ENCODE data around the gene MGAT5. TPM values are rescaled to one million over a fixed set of nuclear protein-coding genes. Genes with fewer than 3 reads are reported as not detected.

Gene MGAT5
- total RNA-seq, 1 experiment from 2014 or later: 34.0 TPM

DNA sequence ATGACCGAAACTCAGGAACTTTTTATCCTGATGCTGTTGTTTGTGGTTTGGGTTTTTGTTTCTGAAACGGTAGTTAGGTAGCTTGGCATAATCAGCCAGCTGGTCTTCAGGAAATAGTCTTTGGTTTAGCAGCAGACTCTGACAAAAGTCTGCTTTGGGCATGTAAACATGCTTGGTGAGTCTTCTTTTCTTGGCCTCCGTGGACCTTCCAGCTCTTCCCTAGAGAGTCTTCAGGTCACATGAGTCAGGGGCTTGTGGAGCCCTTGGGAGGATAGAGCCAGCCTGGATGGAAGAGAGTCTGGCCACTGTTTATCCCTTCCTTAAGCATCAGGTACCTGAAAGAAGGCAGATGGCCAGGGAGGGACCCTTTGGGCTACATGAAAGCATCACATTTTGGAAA, 154.5 kb downstream of the MGAT5 start (continued):
- TF ChIP-seq, protein P1, sequence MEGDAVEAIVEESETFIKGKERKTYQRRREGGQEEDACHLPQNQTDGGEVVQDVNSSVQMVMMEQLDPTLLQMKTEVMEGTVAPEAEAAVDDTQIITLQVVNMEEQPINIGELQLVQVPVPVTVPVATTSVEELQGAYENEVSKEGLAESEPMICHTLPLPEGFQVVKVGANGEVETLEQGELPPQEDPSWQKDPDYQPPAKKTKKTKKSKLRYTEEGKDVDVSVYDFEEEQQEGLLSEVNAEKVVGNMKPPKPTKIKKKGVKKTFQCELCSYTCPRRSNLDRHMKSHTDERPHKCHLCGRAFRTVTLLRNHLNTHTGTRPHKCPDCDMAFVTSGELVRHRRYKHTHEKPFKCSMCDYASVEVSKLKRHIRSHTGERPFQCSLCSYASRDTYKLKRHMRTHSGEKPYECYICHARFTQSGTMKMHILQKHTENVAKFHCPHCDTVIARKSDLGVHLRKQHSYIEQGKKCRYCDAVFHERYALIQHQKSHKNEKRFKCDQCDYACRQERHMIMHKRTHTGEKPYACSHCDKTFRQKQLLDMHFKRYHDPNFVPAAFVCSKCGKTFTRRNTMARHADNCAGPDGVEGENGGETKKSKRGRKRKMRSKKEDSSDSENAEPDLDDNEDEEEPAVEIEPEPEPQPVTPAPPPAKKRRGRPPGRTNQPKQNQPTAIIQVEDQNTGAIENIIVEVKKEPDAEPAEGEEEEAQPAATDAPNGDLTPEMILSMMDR (IDR thresholded peaks at IDR 0.05 in 2 of 3, conservative IDR thresholded peaks at IDR 0.05 in 1 of 3; ENCODE audit: borderline replicate concordance in 1 of 3, insufficient read depth in 1 of 3, low read depth in 2 of 3, low read length in 2 of 3): no peak
- TF ChIP-seq CEBPB (IDR thresholded peaks at IDR 0.05; ENCODE audit: low read depth) (no peak), EZH2phosphoT487 (IDR thresholded peaks at IDR 0.05; ENCODE audit: borderline replicate concordance) (no peak), SRF (IDR thresholded peaks at IDR 0.05; ENCODE audit: low read depth) (no peak), ELF1 (IDR thresholded peaks at IDR 0.05; ENCODE audit: borderline replicate concordance, low read depth) (no peak), TCF7L2 (IDR thresholded peaks at IDR 0.05; ENCODE audit: borderline replicate concordance, extremely low read depth, insufficient read depth, insufficient read length) (no peak), POLR2AphosphoS5 (IDR thresholded peaks at IDR 0.05; ENCODE audit: low read depth, low read length) (no peak), JUND (IDR thresholded peaks at IDR 0.05) (no peak)

DNA sequence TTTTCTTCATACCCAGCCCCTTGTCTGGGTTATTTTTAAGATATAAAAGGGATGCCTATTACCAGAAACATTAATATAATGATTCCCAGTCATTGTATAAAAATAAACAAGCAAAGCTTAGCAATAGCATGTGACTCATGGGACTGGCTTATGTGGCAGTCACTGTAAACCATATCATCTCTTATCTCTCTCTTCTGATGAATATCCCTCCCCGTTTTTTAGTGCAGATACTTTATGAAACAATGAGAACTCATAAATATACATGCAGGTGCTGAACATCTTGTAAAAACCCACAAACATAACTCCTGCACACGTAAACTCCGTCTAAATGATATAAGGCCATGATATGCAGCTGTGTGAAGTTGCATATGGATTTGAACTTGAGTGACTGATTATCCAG, 154.9 kb downstream of the MGAT5 start:
- Histone ChIP-seq H3K4me3 (replicated peaks in 1 of 2; ENCODE audit: low read depth in 1 of 2, low read length in 2 of 2) (no peak overlapping the region), H3K9me2 (ENCODE audit: insufficient read depth) (no peaks in the 10 kb centered on the region), H2AFZ (ENCODE audit: low read depth, low read length, poor library complexity, severe bottlenecking) (no peak overlapping the region), H3K27me3 (ENCODE audit: insufficient read depth, low read length) (no peaks in the 10 kb centered on the region), H3K9ac (ENCODE audit: low read length) (no peak overlapping the region), H4K20me1 (ENCODE audit: insufficient read depth) (no peaks in the 10 kb centered on the region), H3K9me3 (ENCODE audit: control insufficient read depth in 1 of 2, insufficient read depth in 1 of 2, low read depth in 1 of 2, low read length in 2 of 2) (no peaks in the 10 kb centered on the region), H3K4me2 (ENCODE audit: low read length) (no peak overlapping the region), H3K36me3 (ENCODE audit: control insufficient read depth in 1 of 2, insufficient read depth in 2 of 2, low read length in 2 of 2) (no peaks in the 10 kb centered on the region), H3K79me2 (ENCODE audit: insufficient read depth, low read length) (no peaks in the 10 kb centered on the region), H3K27ac (ENCODE audit: low read depth, low read length) (no peak overlapping the region), H3K4me1 (ENCODE audit: control insufficient read depth in 1 of 2, insufficient read depth in 2 of 2, low read length in 2 of 2) (peaks cover 0 to 9% of the 10 kb centered on the region in 2 experiments; a peak in 2 of 4 replicates)
- CTCF ChIA-PET: no interaction called here
- DNase-seq (ENCODE audit: low read depth, low spot score) (no peak), ATAC-seq (no peak)
- intact Hi-C loops (cut with micrococcal nuclease): no loop called here
- POLR2A ChIA-PET: no interaction called here
- no TSS peak for BruUV-seq (replicated peaks)
- RAD21 ChIA-PET (ENCODE audit: low non-redundant PET in 1 of 2, low total read pairs in 2 of 2, uncharacterized antibody in 2 of 2, unreplicated experiment in 2 of 2): no interaction called here
- no peak for TF ChIP-seq ZFX (IDR thresholded peaks at IDR 0.05)
- TF ChIP-seq, protein P2, sequence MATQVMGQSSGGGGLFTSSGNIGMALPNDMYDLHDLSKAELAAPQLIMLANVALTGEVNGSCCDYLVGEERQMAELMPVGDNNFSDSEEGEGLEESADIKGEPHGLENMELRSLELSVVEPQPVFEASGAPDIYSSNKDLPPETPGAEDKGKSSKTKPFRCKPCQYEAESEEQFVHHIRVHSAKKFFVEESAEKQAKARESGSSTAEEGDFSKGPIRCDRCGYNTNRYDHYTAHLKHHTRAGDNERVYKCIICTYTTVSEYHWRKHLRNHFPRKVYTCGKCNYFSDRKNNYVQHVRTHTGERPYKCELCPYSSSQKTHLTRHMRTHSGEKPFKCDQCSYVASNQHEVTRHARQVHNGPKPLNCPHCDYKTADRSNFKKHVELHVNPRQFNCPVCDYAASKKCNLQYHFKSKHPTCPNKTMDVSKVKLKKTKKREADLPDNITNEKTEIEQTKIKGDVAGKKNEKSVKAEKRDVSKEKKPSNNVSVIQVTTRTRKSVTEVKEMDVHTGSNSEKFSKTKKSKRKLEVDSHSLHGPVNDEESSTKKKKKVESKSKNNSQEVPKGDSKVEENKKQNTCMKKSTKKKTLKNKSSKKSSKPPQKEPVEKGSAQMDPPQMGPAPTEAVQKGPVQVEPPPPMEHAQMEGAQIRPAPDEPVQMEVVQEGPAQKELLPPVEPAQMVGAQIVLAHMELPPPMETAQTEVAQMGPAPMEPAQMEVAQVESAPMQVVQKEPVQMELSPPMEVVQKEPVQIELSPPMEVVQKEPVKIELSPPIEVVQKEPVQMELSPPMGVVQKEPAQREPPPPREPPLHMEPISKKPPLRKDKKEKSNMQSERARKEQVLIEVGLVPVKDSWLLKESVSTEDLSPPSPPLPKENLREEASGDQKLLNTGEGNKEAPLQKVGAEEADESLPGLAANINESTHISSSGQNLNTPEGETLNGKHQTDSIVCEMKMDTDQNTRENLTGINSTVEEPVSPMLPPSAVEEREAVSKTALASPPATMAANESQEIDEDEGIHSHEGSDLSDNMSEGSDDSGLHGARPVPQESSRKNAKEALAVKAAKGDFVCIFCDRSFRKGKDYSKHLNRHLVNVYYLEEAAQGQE (IDR thresholded peaks at IDR 0.05; ENCODE audit: low read depth): no peak
- TF ChIP-seq CBX3 (IDR thresholded peaks at IDR 0.05; ENCODE audit: low read depth): no peak
- TF ChIP-seq CEBPB (IDR thresholded peaks at IDR 0.05; ENCODE audit: low read depth): no peak
- no peak for TF ChIP-seq TCF7L2 (IDR thresholded peaks at IDR 0.05; ENCODE audit: borderline replicate concordance, extremely low read depth, insufficient read depth, insufficient read length)
- TF ChIP-seq YY1 (IDR thresholded peaks at IDR 0.05; ENCODE audit: extremely low read depth, insufficient replicate concordance, low read depth, low read length): no peak
- TF ChIP-seq SRF (IDR thresholded peaks at IDR 0.05; ENCODE audit: low read depth): no peak

Data from HCT116 (cell line).